Activated CD4-positive, alpha-beta T cell treated with anti-CD3 and anti-CD28 coated beads, Interleukin-10, Interleukin-2, amounts not matched to agents 100 ng/mL and 50 ng/mL, durations not matched to agents 16 hours and 8 hours (primary cell): ENCODE measurements around the gene B4GALT5.
A peak's percentile ranks its signal among the peaks of the same experiment; 100 is the strongest.
"Not testable (repeated sequence)": the region's sequence is repeated elsewhere in the genome, so short reads cannot be mapped to it uniquely, and the experiment has no call there.

Experiments used
- DNase-seq: peaks from one replicate; pipeline ENCODE4 v3.0.0-alpha.2; 2020

The B4GALT5 gene

GRCh38 chr20:49624988-49625387, 88.7 kb downstream of the B4GALT5 start:
- DNase-seq: not testable (repeated sequence)

- DNase-seq: no peak
These were observed 89.4 kb downstream of the B4GALT5 start for GRCh38 chr20:49624317-49624716.

- no peak for DNase-seq
These were observed 91.4 kb downstream of the B4GALT5 start for GRCh38 chr20:49622243-49622642.

- DNase-seq: peak; percentile 76
These were observed 93.1 kb downstream of the B4GALT5 start for GRCh38 chr20:49620364-49621240.

- no peak for DNase-seq
These were observed 94.3 kb downstream of the B4GALT5 start for GRCh38 chr20:49619113-49620048.

GRCh38 chr20:49618289-49618688, 95.4 kb downstream of the B4GALT5 start:
- no peak for DNase-seq

GRCh38 chr20:49617394-49617793, 96.3 kb downstream of the B4GALT5 start:
- not testable (repeated sequence) for DNase-seq

GRCh38 chr20:49616154-49617007, 97.3 kb downstream of the B4GALT5 start:
- no peak for DNase-seq

GRCh38 chr20:49615401-49616153, 98.1 kb downstream of the B4GALT5 start:
- DNase-seq: no peak

- not testable (repeated sequence) for DNase-seq
These were observed 98.7 kb downstream of the B4GALT5 start for GRCh38 chr20:49615051-49615400.

GRCh38 chr20:49614338-49615050, 99.2 kb downstream of the B4GALT5 start:
- DNase-seq: no peak

- no peak for DNase-seq
These were observed 101.4 kb downstream of the B4GALT5 start for GRCh38 chr20:49612127-49612738.

GRCh38 chr20:49611539-49612126, 102.0 kb downstream of the B4GALT5 start:
- DNase-seq: not testable (repeated sequence)

GRCh38 chr20:49610691-49611538, 102.8 kb downstream of the B4GALT5 start:
- peak; percentile 89 for DNase-seq

- DNase-seq: peak; percentile 84
These were observed 104.7 kb downstream of the B4GALT5 start for GRCh38 chr20:49608752-49609670.

GRCh38 chr20:49607568-49607967, 106.1 kb downstream of the B4GALT5 start:
- no peak for DNase-seq

GRCh38 chr20:49603209-49603627, 110.5 kb downstream of the B4GALT5 start:
- DNase-seq: peak; percentile 23
